H9 (cell line): ENCODE measurements around the gene TMEM79. TPM values are rescaled to one million over a fixed set of nuclear protein-coding genes. Genes with fewer than 3 reads are reported as not detected.

Experiments used
- DNase-seq: peaks from one replicate; pipeline ENCODE4 v3.0.0-alpha.2; 2017
- H2AFZ ChIP-seq: one replicate; pipeline ENCODE4 v1.6.1; 2013; ENCODE audit warnings: mild to moderate bottlenecking, low read length, control low read depth, moderate library complexity
- H2AK5ac ChIP-seq: 2 replicates; pipeline ENCODE4 v1.6.1; 2013; ENCODE audit warnings: low read length, control low read depth, mixed read lengths; ENCODE audit not compliant: insufficient read length
- H2BK120ac ChIP-seq: one replicate; pipeline ENCODE4 v1.6.1; 2013; ENCODE audit warnings: low read depth, mild to moderate bottlenecking, low read length, control low read depth, inconsistent platforms; ENCODE audit not compliant: poor library complexity, severe bottlenecking
- H2BK12ac ChIP-seq: 2 replicates; pipeline ENCODE4 v1.6.1; 2013; ENCODE audit warnings: low read length, control low read depth, mixed read lengths, low read depth; ENCODE audit not compliant: insufficient read length
- H2BK15ac ChIP-seq: 2 replicates; pipeline ENCODE4 v1.6.1; 2013; ENCODE audit warnings: low read depth, low read length, control low read depth
- H2BK20ac ChIP-seq: one replicate; pipeline ENCODE4 v1.6.1; 2013; ENCODE audit warnings: low read depth, mild to moderate bottlenecking, low read length, control low read depth, inconsistent platforms; ENCODE audit not compliant: poor library complexity, severe bottlenecking
- H2BK5ac ChIP-seq: 2 replicates; pipeline ENCODE4 v1.6.1; 2013; ENCODE audit warnings: low read length, control low read depth, mixed read lengths; ENCODE audit not compliant: insufficient read length
- H3K14ac ChIP-seq: 2 replicates; pipeline ENCODE4 v1.6.1; 2013; ENCODE audit warnings: low read length, control low read depth; ENCODE audit not compliant: insufficient read depth
- H3K18ac ChIP-seq: 2 replicates; pipeline ENCODE4 v1.6.1; 2013; ENCODE audit warnings: low read depth, mild to moderate bottlenecking, mixed read lengths, low read length, control low read depth; ENCODE audit not compliant: insufficient read length
- H3K23ac ChIP-seq: 2 replicates; pipeline ENCODE4 v1.6.1; 2013; ENCODE audit warnings: low read length, control low read depth, mixed read lengths, low read depth; ENCODE audit not compliant: insufficient read length
- H3K23me2 ChIP-seq: 2 replicates; pipeline ENCODE4 v1.6.1; 2013; ENCODE audit warnings: low read depth, mild to moderate bottlenecking, mixed read lengths, low read length, control low read depth; ENCODE audit not compliant: insufficient read length, poor library complexity, severe bottlenecking
- H3K27ac ChIP-seq: 2 replicates; pipeline ENCODE4 v1.5.1; 2013; ENCODE audit warnings: low read length, control low read depth, mixed read lengths, low read depth; ENCODE audit not compliant: insufficient read length
- H3K27me3 ChIP-seq: 2 replicates; pipeline ENCODE4 v1.6.1; 2013; ENCODE audit warnings: low read length, control low read depth, inconsistent platforms; ENCODE audit not compliant: insufficient read depth
- H3K4ac ChIP-seq: 2 replicates; pipeline ENCODE4 v1.6.1; 2013; ENCODE audit warnings: low read depth, mild to moderate bottlenecking, control low read depth, inconsistent platforms, low read length, moderate library complexity
- H3K4me1 ChIP-seq: 2 replicates; pipeline ENCODE4 v1.6.1; 2013; ENCODE audit warnings: low read length, control low read depth, inconsistent platforms; ENCODE audit not compliant: insufficient read depth
- H3K4me2 ChIP-seq: 2 replicates; pipeline ENCODE4 v1.6.1; 2013; ENCODE audit warnings: low read length, control low read depth, mixed read lengths; ENCODE audit not compliant: insufficient read length, insufficient read depth
- H3K56ac ChIP-seq: 2 replicates; pipeline ENCODE4 v1.6.1; 2013; ENCODE audit warnings: low read depth, mild to moderate bottlenecking, mixed read lengths, low read length, control low read depth; ENCODE audit not compliant: insufficient read length
- H3K79me1 ChIP-seq: 2 replicates; pipeline ENCODE4 v1.6.1; 2013; ENCODE audit warnings: low read depth, mild to moderate bottlenecking, moderate library complexity, low read length, control low read depth, inconsistent platforms; ENCODE audit not compliant: insufficient read depth, poor library complexity, severe bottlenecking
- H3K79me2 ChIP-seq: 2 replicates; pipeline ENCODE4 v1.6.1; 2013; ENCODE audit warnings: low read length, control low read depth, inconsistent platforms; ENCODE audit not compliant: insufficient read depth
- H3K9ac ChIP-seq: 2 replicates; pipeline ENCODE4 v1.6.1; 2013; ENCODE audit warnings: low read length, control low read depth, mixed read lengths; ENCODE audit not compliant: insufficient read length; ENCODE audit errors: extremely low read depth
- H3K9me3 ChIP-seq: one replicate; pipeline ENCODE4 v1.6.1; 2013; ENCODE audit warnings: low read depth, low read length, inconsistent platforms; ENCODE audit not compliant: control insufficient read depth
- H3T11ph ChIP-seq: one replicate; pipeline ENCODE4 v1.6.1; 2013; ENCODE audit warnings: mild to moderate bottlenecking, low read length, control low read depth, inconsistent platforms
- H4K20me1 ChIP-seq: one replicate; pipeline ENCODE4 v1.6.1; 2013; ENCODE audit not compliant: control insufficient read depth, insufficient read length, insufficient read depth
- H4K5ac ChIP-seq: 2 replicates; pipeline ENCODE4 v1.6.1; 2013; ENCODE audit warnings: low read depth, mild to moderate bottlenecking, mixed read lengths, low read length, control low read depth; ENCODE audit not compliant: insufficient read length
- H4K8ac ChIP-seq: replicated peaks from 2 replicates; pipeline ENCODE4 v1.6.1; 2013; ENCODE audit warnings: low read length, control low read depth, mixed read lengths, low read depth; ENCODE audit not compliant: insufficient read length
- H4K91ac ChIP-seq: 2 replicates; pipeline ENCODE4 v1.6.1; 2013; ENCODE audit warnings: low read depth, mild to moderate bottlenecking, moderate library complexity, mixed read lengths, low read length, control low read depth; ENCODE audit not compliant: insufficient read length
- H3K27ac Mint-ChIP-seq, 3 experiments: 2 replicates in 2 of 3; 3 replicates in 1 of 3; pipeline ENCODE4 v1.8.0; 2020 to 2021; ENCODE audit warnings: mixed read lengths in 3 of 3, mild to moderate bottlenecking in 1 of 3, moderate library complexity in 1 of 3
- H3K27me3 Mint-ChIP-seq: 2 replicates; pipeline ENCODE4 v1.8.0; 2021; ENCODE audit warnings: low read depth, mild to moderate bottlenecking, moderate library complexity, mixed read lengths
- H3K36me3 Mint-ChIP-seq, 3 experiments: 2 replicates in 2 of 3; 3 replicates in 1 of 3; pipeline ENCODE4 v1.8.0; 2020 to 2021; ENCODE audit warnings: low read depth in 3 of 3, mixed read lengths in 3 of 3; ENCODE audit not compliant: insufficient read depth in 1 of 3
- H3K4me1 Mint-ChIP-seq, 2 experiments: 2 replicates each; pipeline ENCODE4 v1.8.0; 2020; ENCODE audit warnings: mixed read lengths in 2 of 2
- H3K4me3 Mint-ChIP-seq, 2 experiments: 2 replicates in 1 of 2; 3 replicates in 1 of 2; pipeline ENCODE4 v1.8.0; 2020 to 2021; ENCODE audit warnings: mild to moderate bottlenecking in 2 of 2, mixed read lengths in 2 of 2, moderate library complexity in 1 of 2
- H3K9me3 Mint-ChIP-seq, 2 experiments: 2 replicates in 1 of 2; 3 replicates in 1 of 2; pipeline ENCODE4 v1.8.0; 2020; ENCODE audit warnings: mild to moderate bottlenecking in 2 of 2, mixed read lengths in 2 of 2, moderate library complexity in 1 of 2
- CTCF ChIP-seq: fragments of 200-600 bp; sonication (generic); conservative IDR thresholded peaks from 3 replicates; pipeline ENCODE4 v1.8.0; 2021; ENCODE audit warnings: antibody characterized with exemption, mild to moderate bottlenecking
- WGBS: extraction: QIAGEN DNeasy Blood & Tissue Kit; methylation state at CpG from one replicate; pipeline ENCODE4 v1.1.7; 2013; ENCODE audit warnings: missing lambda C conversion rate, low lambda C conversion rate, mixed read lengths; ENCODE audit not compliant: insufficient read length; ENCODE audit errors: extremely low coverage; 5-methylcytosine and 5-hydroxymethylcytosine counted together
- total RNA-seq: library from RNA; stranded (reverse); gene quantifications from 2 replicates; pipeline ENCODE4 v1.2.1, GENCODE V29; 2021

Gene TMEM79
- total RNA-seq, 1 experiment from 2014 or later = 2.6 TPM

GRCh38 chr1:156245451-156246232 lies 38.5 kb upstream of the TMEM79 start:
- Histone ChIP-seq H3K79me2 (no peaks in the 10 kb centered on the region), H4K5ac (no peak overlapping the region), H3K4me1 (peaks cover 2% of the 10 kb centered on the region; the same call in 1 of the 2 replicates), H3K27ac (no peak overlapping the region), H3K23ac (no peak overlapping the region), H2BK12ac (no peak overlapping the region), H4K20me1 (no peaks in the 10 kb centered on the region), H3K9me3 (no peaks in the 10 kb centered on the region), H3K23me2 (peaks cover 3% of the 10 kb centered on the region), H2AK5ac (no peak overlapping the region), H3K14ac (no peak overlapping the region; the same call in 1 of the 2 replicates), H3K4ac (no peak overlapping the region), H4K91ac (no peak overlapping the region), H3T11ph (no peak overlapping the region), H2BK120ac (no peak overlapping the region), H3K79me1 (no peaks in the 10 kb centered on the region), H3K4me2 (no peak overlapping the region), H3K27me3 (no peaks in the 10 kb centered on the region), H2BK20ac (no peak overlapping the region), H2BK15ac (no peak overlapping the region), H2BK5ac (no peak overlapping the region), H3K56ac (no peak overlapping the region), H3K9ac (no peak overlapping the region), H3K18ac (no peak overlapping the region), H4K8ac (no peak overlapping the region), H2AFZ (no peak overlapping the region)
- Mint-ChIP-seq H3K4me1 (peaks cover 17 to 22% of the 10 kb centered on the region in 2 experiments), H3K9me3 (no peaks in the 10 kb centered on the region), H3K36me3 (peaks cover 7 to 25% (median 15%) of the 10 kb centered on the region in 3 experiments; a peak in 6 of 7 replicates), H3K27me3 (peaks cover 4% of the 10 kb centered on the region; the same call in 1 of the 2 replicates), H3K4me3 (no peak overlapping the region), H3K27ac (peak overlapping the region; percentile 66 to 93 (median 85); a peak in 4 of 7 replicates)
- DNase-seq = peak; percentile 54
- TF ChIP-seq CTCF = no peak
- WGBS = no CpG with 5 or more reads among the region's 69 CpGs
